A549 (cell line): Measurements from ENCODE around the gene CTIF. TPM values are rescaled to one million over a fixed set of nuclear protein-coding genes. Genes with fewer than 3 reads are reported as not detected.

ENCODE experiments used
- ATAC-seq, 2 experiments: fragments of 200-7000 bp in 1 of 2; fragments of >200 bp in 1 of 2; cut with Nextera tagmentation in 1 of 2; cut with Tn5 transposase in 1 of 2; 3 replicates each; pipeline versions ENCODE4 v1.8.0 to v1.9.1; 2018 to 2020; ENCODE audit warnings: mild to moderate bottlenecking in 1 of 2, moderate library complexity in 1 of 2
- CTCF ChIA-PET: fragments of 300-600 bp; sonication (Branson Sonifier 250); formaldehyde crosslinking; extraction: SDS; loops from one replicate; lab custom pipeline; 2021; ENCODE audit warnings: antibody characterized with exemption, inconsistent platforms; lab: Yijun Ruan, JAX
- POLR2A ChIA-PET: fragments of 350-600 bp; formaldehyde crosslinking; extraction: SDS; loops from one replicate; lab custom pipeline; 2021; ENCODE audit warnings: antibody characterized with exemption, inconsistent platforms; lab: Yijun Ruan, JAX
- DNase-seq, 2 experiments: peaks; one replicate each; pipeline versions ENCODE4 v3.0.0 to v3.0.0-alpha.2; 2011 to 2016; ENCODE audit warnings: low read depth in 1 of 2, low spot score in 1 of 2
- FAIRE-seq: peaks from 2 replicates; lab custom pipeline; 2011; peaks lifted over from hg19 to GRCh38; lab: Jason Lieb, UNC
- H3K27ac ChIP-seq, 2 experiments: fragments of >200 bp; sonication (Bioruptor Twin); formaldehyde crosslinking; 3 replicates each; pipeline ENCODE4 v1.5.1; 2016 to 2017
- H3K4me1 ChIP-seq: fragments of >200 bp; sonication (Bioruptor Twin); formaldehyde crosslinking; 3 replicates; pipeline ENCODE4 v1.6.1; 2016
- H3K4me2 ChIP-seq: fragments of >200 bp; sonication (Bioruptor Twin); formaldehyde crosslinking; 3 replicates; pipeline ENCODE4 v1.6.1; 2016
- H3K4me3 ChIP-seq: fragments of >200 bp; sonication (Bioruptor Twin); formaldehyde crosslinking; 3 replicates; pipeline ENCODE4 v1.5.1; 2016
- H3K9me3 ChIP-seq: fragments of >200 bp; sonication (Bioruptor Twin); formaldehyde crosslinking; 3 replicates; pipeline ENCODE4 v1.6.1; 2016
- CBX2 ChIP-seq: fragments of 200-600 bp; sonication (generic); IDR thresholded peaks from 2 replicates; pipeline ENCODE4 v1.6.1; 2016; ENCODE audit warnings: low read depth, mild to moderate bottlenecking, borderline replicate concordance
- CBX8 ChIP-seq: fragments of 200-600 bp; sonication (generic); IDR thresholded peaks from 2 replicates; pipeline ENCODE4 v1.6.1; 2016
- CHD2 ChIP-seq: fragments of 150-350 bp; IDR thresholded peaks from 2 replicates; pipeline ENCODE4 v1.6.1; 2014; ENCODE audit warnings: low read length; ENCODE audit not compliant: partially characterized antibody
- CHD4 ChIP-seq: fragments of 200-600 bp; sonication (generic); IDR thresholded peaks from 2 replicates; pipeline ENCODE4 v1.6.1; 2016; ENCODE audit warnings: antibody characterized with exemption, mild to moderate bottlenecking, borderline replicate concordance
- EHMT2 ChIP-seq: fragments of 200-600 bp; sonication (generic); IDR thresholded peaks from 2 replicates; pipeline ENCODE4 v1.6.1; 2016; ENCODE audit warnings: antibody characterized with exemption, low read depth, mild to moderate bottlenecking, moderate library complexity
- EP300 ChIP-seq, 2 experiments: fragments of >200 bp; sonication (Bioruptor Twin); formaldehyde crosslinking; IDR thresholded peaks; 2 replicates in 1 of 2; 3 replicates in 1 of 2; pipeline ENCODE4 v1.6.1; 2016 to 2017
- HDAC2 ChIP-seq: fragments of 200-600 bp; sonication (generic); IDR thresholded peaks from 2 replicates; pipeline ENCODE4 v1.6.1; 2016
- HEYL ChIP-seq: fragments of 250-450 bp; sonication (Bioruptor Pico); IDR thresholded peaks from 2 replicates; pipeline ENCODE4 v1.8.0; 2021; ENCODE audit warnings: mild to moderate bottlenecking, moderate library complexity
- KDM5A ChIP-seq: fragments of 200-600 bp; sonication (generic); IDR thresholded peaks from 2 replicates; pipeline ENCODE4 v1.6.1; 2016; ENCODE audit warnings: antibody characterized with exemption, mild to moderate bottlenecking
- MAZ ChIP-seq: fragments of 150-350 bp; IDR thresholded peaks from 2 replicates; pipeline ENCODE4 v1.6.1; 2014; ENCODE audit warnings: antibody characterized with exemption, low read depth, low read length, borderline replicate concordance
- NFE2L2 ChIP-seq: fragments of 150-350 bp; conservative IDR thresholded peaks from 2 replicates; pipeline ENCODE4 v1.6.1; 2014; ENCODE audit warnings: low read length
- NPAS2 ChIP-seq: fragments of 250-450 bp; sonication (Bioruptor Pico); IDR thresholded peaks from 2 replicates; pipeline ENCODE4 v1.8.0; 2022; ENCODE audit warnings: mild to moderate bottlenecking, moderate library complexity, borderline replicate concordance
- NR3C1 ChIP-seq: fragments of >200 bp; sonication (Bioruptor Twin); formaldehyde crosslinking; IDR thresholded peaks from 3 replicates; pipeline ENCODE4 v1.6.1; 2017
- PHF8 ChIP-seq: fragments of 200-600 bp; sonication (generic); IDR thresholded peaks from 2 replicates; pipeline ENCODE4 v1.6.1; 2016; ENCODE audit warnings: low read depth, mild to moderate bottlenecking, antibody characterized with exemption, moderate library complexity, borderline replicate concordance
- RFX5 ChIP-seq: fragments of 450-650 bp; IDR thresholded peaks from 2 replicates; pipeline ENCODE4 v1.7.1; 2014; ENCODE audit warnings: antibody characterized with exemption, mild to moderate bottlenecking, moderate library complexity
- RNF2 ChIP-seq: fragments of 200-600 bp; sonication (generic); IDR thresholded peaks from 2 replicates; pipeline ENCODE4 v1.6.1; 2016; ENCODE audit warnings: low read depth, mild to moderate bottlenecking, antibody characterized with exemption, moderate library complexity, borderline replicate concordance
- SREBF2 ChIP-seq: fragments of 450-650 bp; IDR thresholded peaks from 2 replicates; pipeline ENCODE4 v1.6.1; 2014; ENCODE audit warnings: mild to moderate bottlenecking, moderate library complexity
- TP53 ChIP-seq: fragments of 250-450 bp; sonication (Bioruptor Pico); IDR thresholded peaks from 2 replicates; pipeline ENCODE4 v1.5.0; 2021; ENCODE audit warnings: mild to moderate bottlenecking, moderate library complexity
- WGBS: methylation state at CpG from one replicate; pipeline ENCODE4 v1.1.6; 2017; ENCODE audit errors: missing lambda C conversion rate; 5-methylcytosine and 5-hydroxymethylcytosine counted together
- polyA plus RNA-seq, 4 experiments: library from polyadenylated mRNA; depleted of rRNA in 3 of 4; stranded (reverse); fragments of >200 nt; fragmentation: RNase III in 1 of 4; extraction: RNeasy Plus Mini Kit Qiagen cat#74134 plus additional on column Dnase treatment in 1 of 4; gene quantifications; 2 replicates in 3 of 4; 3 replicates in 1 of 4; pipeline ENCODE4 v1.2.3, GENCODE V29; 2011 to 2017
- TF ChIP-seq, protein P1 (sequence below): fragments of 200-600 bp; sonication (generic); IDR thresholded peaks from 2 replicates; pipeline ENCODE4 v1.6.1; 2016; ENCODE audit warnings: antibody characterized with exemption, mild to moderate bottlenecking, moderate library complexity
- TF ChIP-seq, protein P2 (sequence below): IDR thresholded peaks from 2 replicates; pipeline ENCODE4 v1.6.1; 2012
- TF ChIP-seq, protein P3 (sequence below): fragments of >200 bp; sonication (Bioruptor Twin); formaldehyde crosslinking; IDR thresholded peaks from 3 replicates; pipeline ENCODE4 v1.6.1; 2016

The CTIF gene
- polyA plus RNA-seq, 2 of the 4 experiments (the other 2 are of a cell fraction): 17.0 to 24.7 TPM

DNA sequence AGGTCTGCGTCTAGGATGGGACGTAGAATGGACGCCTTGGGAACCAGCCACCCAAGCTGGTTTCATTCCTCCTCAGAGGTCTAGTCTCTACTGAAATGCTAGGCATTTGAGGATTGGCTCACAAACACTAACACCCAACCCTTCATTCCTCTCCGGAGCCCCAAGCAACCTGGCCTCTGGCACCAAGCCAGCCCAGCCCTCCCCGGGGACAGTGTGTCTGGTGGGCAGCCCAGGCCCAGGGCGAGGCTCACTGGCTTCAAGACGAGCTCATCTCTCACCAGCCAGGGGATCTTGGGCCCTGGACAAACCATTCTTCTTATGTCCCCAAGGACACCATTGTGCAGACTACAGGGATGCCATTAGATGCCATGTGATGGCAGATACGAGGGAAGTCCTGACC is 182.5 kb downstream of the CTIF start:
- peaks cover 3% of the 10 kb centered on the region; the same call in 1 of the 3 replicates for H3K9me3 ChIP-seq
- DNase-seq (no peak), FAIRE-seq (no peak), ATAC-seq (no peak)
- ChIA-PET CTCF (no interaction called here), POLR2A (no interaction called here)
- 79% methylated on average over 6 of the region's 8 CpGs for WGBS
- H3K4me1 ChIP-seq: peaks cover 5% of the 10 kb centered on the region; the same call in 1 of the 3 replicates
- TF ChIP-seq CBX8: no peak
- TF ChIP-seq, protein P1, sequence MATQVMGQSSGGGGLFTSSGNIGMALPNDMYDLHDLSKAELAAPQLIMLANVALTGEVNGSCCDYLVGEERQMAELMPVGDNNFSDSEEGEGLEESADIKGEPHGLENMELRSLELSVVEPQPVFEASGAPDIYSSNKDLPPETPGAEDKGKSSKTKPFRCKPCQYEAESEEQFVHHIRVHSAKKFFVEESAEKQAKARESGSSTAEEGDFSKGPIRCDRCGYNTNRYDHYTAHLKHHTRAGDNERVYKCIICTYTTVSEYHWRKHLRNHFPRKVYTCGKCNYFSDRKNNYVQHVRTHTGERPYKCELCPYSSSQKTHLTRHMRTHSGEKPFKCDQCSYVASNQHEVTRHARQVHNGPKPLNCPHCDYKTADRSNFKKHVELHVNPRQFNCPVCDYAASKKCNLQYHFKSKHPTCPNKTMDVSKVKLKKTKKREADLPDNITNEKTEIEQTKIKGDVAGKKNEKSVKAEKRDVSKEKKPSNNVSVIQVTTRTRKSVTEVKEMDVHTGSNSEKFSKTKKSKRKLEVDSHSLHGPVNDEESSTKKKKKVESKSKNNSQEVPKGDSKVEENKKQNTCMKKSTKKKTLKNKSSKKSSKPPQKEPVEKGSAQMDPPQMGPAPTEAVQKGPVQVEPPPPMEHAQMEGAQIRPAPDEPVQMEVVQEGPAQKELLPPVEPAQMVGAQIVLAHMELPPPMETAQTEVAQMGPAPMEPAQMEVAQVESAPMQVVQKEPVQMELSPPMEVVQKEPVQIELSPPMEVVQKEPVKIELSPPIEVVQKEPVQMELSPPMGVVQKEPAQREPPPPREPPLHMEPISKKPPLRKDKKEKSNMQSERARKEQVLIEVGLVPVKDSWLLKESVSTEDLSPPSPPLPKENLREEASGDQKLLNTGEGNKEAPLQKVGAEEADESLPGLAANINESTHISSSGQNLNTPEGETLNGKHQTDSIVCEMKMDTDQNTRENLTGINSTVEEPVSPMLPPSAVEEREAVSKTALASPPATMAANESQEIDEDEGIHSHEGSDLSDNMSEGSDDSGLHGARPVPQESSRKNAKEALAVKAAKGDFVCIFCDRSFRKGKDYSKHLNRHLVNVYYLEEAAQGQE: no peak
- H3K4me3 ChIP-seq: no peak overlapping the region
- H3K27ac ChIP-seq: no peak overlapping the region
- no peak overlapping the region for H3K4me2 ChIP-seq

DNA sequence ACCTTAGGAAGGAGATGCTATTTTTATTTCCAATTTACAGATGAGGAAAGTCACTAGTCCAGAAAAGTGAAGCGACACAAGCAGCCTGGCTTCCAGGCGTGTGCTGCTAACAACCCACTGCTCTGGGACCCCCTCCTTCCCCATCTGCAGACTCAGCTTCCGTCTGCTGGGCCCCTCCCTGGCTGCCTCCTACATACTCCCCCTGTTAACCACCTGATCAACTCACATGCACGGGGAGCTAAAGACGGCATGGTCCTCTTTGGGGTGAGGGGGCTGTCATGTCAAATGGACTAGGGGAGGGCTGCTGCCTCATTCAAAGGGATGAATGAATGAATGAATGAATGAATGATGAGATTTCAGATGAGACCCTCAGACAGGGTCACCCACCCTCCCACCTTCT is 184.2 kb downstream of the CTIF start:
- POLR2A ChIA-PET: no interaction called here
- H3K4me1 ChIP-seq: peaks cover 5% of the 10 kb centered on the region; the same call in 1 of the 3 replicates
- no peak overlapping the region for H3K27ac ChIP-seq
- no peak overlapping the region for H3K4me2 ChIP-seq
- CTCF ChIA-PET: no interaction called here
- no peak overlapping the region for H3K4me3 ChIP-seq
- FAIRE-seq: no peak
- H3K9me3 ChIP-seq: peaks cover 12% of the 10 kb centered on the region; the same call in 2 of the 3 replicates
- TF ChIP-seq CBX8 (no peak), KDM5A (no peak), NR3C1 (no peak), NFE2L2 (no peak), EHMT2 (no peak)
- TF ChIP-seq, all 56 proteins: peak for 0
- DNase-seq: no peak
- no peak for ATAC-seq
- 92% methylated on average over 5 of the region's 5 CpGs for WGBS

DNA sequence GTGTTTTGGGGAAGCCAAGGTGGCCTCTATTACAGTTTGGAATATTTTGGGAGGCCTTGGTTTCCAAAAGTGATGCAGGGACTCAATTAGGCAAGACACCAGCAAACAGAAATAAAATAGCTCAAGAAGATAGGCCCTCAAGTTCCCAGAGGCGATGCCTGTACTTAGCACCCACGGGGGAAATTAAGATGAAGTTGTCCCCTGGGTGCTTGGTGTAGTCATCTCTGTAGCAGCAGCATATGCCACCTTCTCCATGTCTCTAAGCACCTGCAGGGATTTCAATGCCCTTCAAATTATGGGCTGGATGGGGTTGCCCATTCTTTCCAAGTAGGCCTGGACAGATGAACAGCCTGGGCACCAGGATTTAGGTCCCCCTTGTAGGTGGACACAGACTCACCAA is 185.0 kb downstream of the CTIF start:
- Histone ChIP-seq H3K4me1 (peaks cover 5% of the 10 kb centered on the region; the same call in 1 of the 3 replicates), H3K4me2 (no peak overlapping the region), H3K4me3 (no peak overlapping the region), H3K27ac (no peak overlapping the region), H3K9me3 (peaks cover 12% of the 10 kb centered on the region; the same call in 2 of the 3 replicates)
- no peak for DNase-seq
- FAIRE-seq: no peak
- ChIA-PET POLR2A (no interaction called here), CTCF (no interaction called here)
- ATAC-seq: no peak
- WGBS: 97% methylated on average over 2 of the region's 2 CpGs
- TF ChIP-seq CBX2 (no peak), CHD4 (no peak), KDM5A (no peak), HDAC2 (no peak), NFE2L2 (no peak), PHF8 (no peak), RNF2 (no peak), TP53 (CRISPR knock-in tag) (no peak), MAZ (no peak), CHD2 (no peak), EP300 (IDR thresholded peaks at IDR 0.05) (no peak), RFX5 (no peak), SREBF2 (no peak), HEYL (no peak), NPAS2 (CRISPR knock-in tag) (no peak)
- TF ChIP-seq, protein P2, sequence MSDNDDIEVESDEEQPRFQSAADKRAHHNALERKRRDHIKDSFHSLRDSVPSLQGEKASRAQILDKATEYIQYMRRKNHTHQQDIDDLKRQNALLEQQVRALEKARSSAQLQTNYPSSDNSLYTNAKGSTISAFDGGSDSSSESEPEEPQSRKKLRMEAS: no peak
- TF ChIP-seq, protein P3, sequence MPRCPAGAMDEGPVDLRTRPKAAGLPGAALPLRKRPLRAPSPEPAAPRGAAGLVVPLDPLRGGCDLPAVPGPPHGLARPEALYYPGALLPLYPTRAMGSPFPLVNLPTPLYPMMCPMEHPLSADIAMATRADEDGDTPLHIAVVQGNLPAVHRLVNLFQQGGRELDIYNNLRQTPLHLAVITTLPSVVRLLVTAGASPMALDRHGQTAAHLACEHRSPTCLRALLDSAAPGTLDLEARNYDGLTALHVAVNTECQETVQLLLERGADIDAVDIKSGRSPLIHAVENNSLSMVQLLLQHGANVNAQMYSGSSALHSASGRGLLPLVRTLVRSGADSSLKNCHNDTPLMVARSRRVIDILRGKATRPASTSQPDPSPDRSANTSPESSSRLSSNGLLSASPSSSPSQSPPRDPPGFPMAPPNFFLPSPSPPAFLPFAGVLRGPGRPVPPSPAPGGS: no peak
- TF ChIP-seq, all 56 proteins: peak for 0
